Measurements from ENCODE around the gene USP3.
A peak's percentile ranks its signal among the peaks of the same experiment; 100 is the strongest.

Gene USP3

GRCh38 chr15:63610209-63610841 lies 105.9 kb downstream of the USP3 start:
- Histone ChIP-seq H3K27ac (ENCODE audit: low read depth, low read length) (peak overlapping the region; percentile 9; the same call in 1 of the 2 replicates), H3K9ac (ENCODE audit: low read length) (peak overlapping the region; percentile 15)

GRCh38 chr15:63611177-63611576 lies 106.8 kb downstream of the USP3 start:
- H3K4me3 ChIP-seq (ENCODE audit: insufficient read depth, low read length, poor library complexity, severe bottlenecking), result no peak overlapping the region
- H3K27ac ChIP-seq (ENCODE audit: low read depth, low read length), result peak overlapping the region; percentile 9; the same call in 1 of the 2 replicates
- H3K27me3 ChIP-seq (ENCODE audit: low read length), result no peaks in the 10 kb centered on the region
- H3K9me3 ChIP-seq (ENCODE audit: insufficient read depth, low read length), result no peaks in the 10 kb centered on the region
- TF ChIP-seq EZH2phosphoT487 (conservative IDR thresholded peaks at IDR 0.05; ENCODE audit: low read length) (no peak), CTCF (IDR thresholded peaks at IDR 0.05; ENCODE audit: insufficient read depth, low read length, poor library complexity, severe bottlenecking) (no peak)
- H4K20me1 ChIP-seq (ENCODE audit: low read depth, low read length), result no peaks in the 10 kb centered on the region
- H3K4me2 ChIP-seq (ENCODE audit: low read depth, low read length, poor library complexity, severe bottlenecking), result no peak overlapping the region
- no peaks in the 10 kb centered on the region for H3K79me2 ChIP-seq (ENCODE audit: insufficient read depth, low read length)
- H3K36me3 ChIP-seq (ENCODE audit: low read length), result peaks cover 5% of the 10 kb centered on the region; the same call in 1 of the 2 replicates
- H3K9me2 ChIP-seq (replicated peaks; ENCODE audit: insufficient read depth, low read length), result no peaks in the 10 kb centered on the region
- no peak overlapping the region for H2AFZ ChIP-seq (ENCODE audit: low read depth, low read length, severe bottlenecking)
- H3K9ac ChIP-seq (ENCODE audit: low read length), result no peak overlapping the region
- H3F3A ChIP-seq (ENCODE audit: insufficient read depth), result no peaks in the 10 kb centered on the region

More at GRCh38 chr15:63610209-63610841, 105.9 kb downstream of the USP3 start:
- Histone ChIP-seq H3K9me3 (ENCODE audit: insufficient read depth, low read length) (no peaks in the 10 kb centered on the region), H3K4me3 (ENCODE audit: insufficient read depth, low read length, poor library complexity, severe bottlenecking) (no peak overlapping the region), H3K27me3 (ENCODE audit: low read length) (no peaks in the 10 kb centered on the region), H3K36me3 (ENCODE audit: low read length) (peaks cover 5% of the 10 kb centered on the region; the same call in 1 of the 2 replicates), H4K20me1 (ENCODE audit: low read depth, low read length) (no peaks in the 10 kb centered on the region), H3F3A (ENCODE audit: insufficient read depth) (no peaks in the 10 kb centered on the region), H3K4me2 (ENCODE audit: low read depth, low read length, poor library complexity, severe bottlenecking) (no peak overlapping the region), H3K9me2 (replicated peaks; ENCODE audit: insufficient read depth, low read length) (no peaks in the 10 kb centered on the region), H3K79me2 (ENCODE audit: insufficient read depth, low read length) (no peaks in the 10 kb centered on the region), H2AFZ (ENCODE audit: low read depth, low read length, severe bottlenecking) (peak overlapping the region; percentile 4)
- TF ChIP-seq EZH2phosphoT487 (conservative IDR thresholded peaks at IDR 0.05; ENCODE audit: low read length) (no peak), CTCF (IDR thresholded peaks at IDR 0.05; ENCODE audit: insufficient read depth, low read length, poor library complexity, severe bottlenecking) (peak; percentile 87)

- Histone ChIP-seq H3K9me2 (replicated peaks; ENCODE audit: insufficient read depth, low read length) (no peaks in the 10 kb centered on the region), H2AFZ (ENCODE audit: low read depth, low read length, severe bottlenecking) (no peak overlapping the region), H4K20me1 (ENCODE audit: low read depth, low read length) (no peaks in the 10 kb centered on the region), H3K9ac (ENCODE audit: low read length) (no peak overlapping the region), H3K79me2 (ENCODE audit: insufficient read depth, low read length) (no peaks in the 10 kb centered on the region), H3K4me2 (ENCODE audit: low read depth, low read length, poor library complexity, severe bottlenecking) (no peak overlapping the region), H3K9me3 (ENCODE audit: insufficient read depth, low read length) (no peaks in the 10 kb centered on the region), H3K4me3 (ENCODE audit: insufficient read depth, low read length, poor library complexity, severe bottlenecking) (no peak overlapping the region), H3K36me3 (ENCODE audit: low read length) (peaks cover 5% of the 10 kb centered on the region; the same call in 1 of the 2 replicates), H3F3A (ENCODE audit: insufficient read depth) (no peaks in the 10 kb centered on the region), H3K27me3 (ENCODE audit: low read length) (no peaks in the 10 kb centered on the region), H3K27ac (ENCODE audit: low read depth, low read length) (no peak overlapping the region)
- no peak for TF ChIP-seq EZH2phosphoT487 (conservative IDR thresholded peaks at IDR 0.05; ENCODE audit: low read length)
- no peak for TF ChIP-seq CTCF (IDR thresholded peaks at IDR 0.05; ENCODE audit: insufficient read depth, low read length, poor library complexity, severe bottlenecking)
Observed at GRCh38 chr15:63612300-63612699, 107.9 kb downstream of the USP3 start.
